GM18868 (cell line): ENCODE data around the gene CCDC57.
"Not testable (repeated sequence)": the region's sequence is repeated elsewhere in the genome, so short reads cannot be mapped to it uniquely, and the experiment has no call there.

Experiments used
- ATAC-seq: cut with Tn5 transposase; IDR thresholded peaks from one replicate; pipeline ENCODE4 v1.9.1; 2021; ENCODE audit warnings: mild to moderate bottlenecking, moderate library complexity; ENCODE audit not compliant: unreplicated experiment

Gene CCDC57

DNA sequence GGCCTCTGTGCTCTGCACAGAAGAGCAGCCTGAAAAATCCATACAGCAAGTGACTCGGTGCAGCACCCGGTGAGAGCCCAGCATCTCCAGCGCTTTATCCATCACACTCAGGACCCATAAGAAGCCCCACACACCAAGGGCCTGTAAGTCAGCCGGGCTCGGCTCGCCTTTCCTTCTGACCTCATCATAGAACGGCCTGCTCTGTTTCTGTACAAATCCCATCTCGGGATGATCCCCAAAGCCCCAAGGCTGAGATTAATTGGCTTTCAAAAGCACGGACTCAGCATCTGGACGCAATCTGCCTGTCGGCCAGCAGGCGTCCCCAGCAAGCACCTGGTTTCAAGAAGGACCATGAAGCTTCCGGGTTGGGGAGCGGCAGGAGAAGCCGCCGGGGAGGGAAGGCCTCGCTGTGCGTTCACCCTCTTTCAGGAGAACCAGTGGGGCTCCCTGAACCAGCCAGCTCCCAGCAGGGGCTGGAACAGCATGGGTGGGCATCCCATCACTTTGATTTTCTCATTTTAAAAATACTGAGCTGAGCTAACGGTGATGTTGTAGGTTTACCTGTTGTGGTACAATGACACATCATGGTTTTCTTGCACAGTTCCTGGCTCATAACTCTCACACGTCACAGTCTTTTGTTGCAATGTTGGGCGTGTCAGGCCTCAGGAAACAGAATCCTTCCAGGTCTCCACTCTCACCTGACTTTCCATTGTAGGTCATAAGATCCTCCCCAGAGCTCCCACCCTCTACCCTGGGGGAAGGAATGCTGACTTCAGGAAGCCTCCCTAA, 6.7 kb downstream of the CCDC57 start:
- ATAC-seq = no peak

GRCh38 chr17:82204831-82205719, 7.6 kb downstream of the CCDC57 start:
- no peak for ATAC-seq

GRCh38 chr17:82203920-82204319, 8.7 kb downstream of the CCDC57 start:
- ATAC-seq = no peak

- ATAC-seq = no peak
These were observed 9.7 kb downstream of the CCDC57 start for GRCh38 chr17:82202981-82203380.

- ATAC-seq = no peak
These were observed 11.1 kb downstream of the CCDC57 start for GRCh38 chr17:82201498-82201910.

DNA sequence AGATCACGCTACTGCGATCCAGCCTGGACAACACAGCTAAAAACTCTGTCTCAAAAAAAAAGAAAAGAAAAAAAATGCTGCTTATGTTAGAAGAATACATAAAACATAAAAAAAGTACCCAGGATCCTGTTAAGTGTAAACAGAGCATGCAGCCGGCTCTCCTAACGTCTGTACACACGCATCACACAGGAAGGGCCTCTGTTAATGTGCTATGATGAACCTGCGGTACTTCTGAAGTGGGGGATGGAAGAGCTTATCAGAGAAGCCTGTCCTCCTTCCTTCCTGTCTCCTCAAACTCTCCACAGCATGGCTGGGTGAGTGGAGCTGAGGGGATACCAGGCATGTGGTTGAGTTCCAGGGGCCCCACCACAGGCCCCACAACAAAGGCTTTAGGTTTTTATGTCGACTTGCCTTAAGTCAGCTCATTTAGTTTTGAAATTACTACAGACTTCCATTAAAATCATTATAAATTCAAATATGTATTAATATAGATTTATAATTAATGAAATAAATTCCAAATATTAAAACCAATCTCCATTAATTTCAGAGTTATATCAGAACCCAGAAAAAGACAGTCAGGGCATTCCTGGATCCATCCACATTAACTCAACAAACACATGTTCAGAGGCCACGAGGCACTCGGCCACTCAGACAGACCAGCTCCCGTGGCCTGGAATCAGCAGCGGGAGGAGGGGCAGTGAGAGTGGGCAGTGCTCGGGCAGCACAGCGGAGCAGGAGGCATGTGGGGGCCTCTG, 11.7 kb downstream of the CCDC57 start:
- ATAC-seq = no peak

GRCh38 chr17:82200135-82200534, 12.5 kb downstream of the CCDC57 start:
- no peak for ATAC-seq

DNA sequence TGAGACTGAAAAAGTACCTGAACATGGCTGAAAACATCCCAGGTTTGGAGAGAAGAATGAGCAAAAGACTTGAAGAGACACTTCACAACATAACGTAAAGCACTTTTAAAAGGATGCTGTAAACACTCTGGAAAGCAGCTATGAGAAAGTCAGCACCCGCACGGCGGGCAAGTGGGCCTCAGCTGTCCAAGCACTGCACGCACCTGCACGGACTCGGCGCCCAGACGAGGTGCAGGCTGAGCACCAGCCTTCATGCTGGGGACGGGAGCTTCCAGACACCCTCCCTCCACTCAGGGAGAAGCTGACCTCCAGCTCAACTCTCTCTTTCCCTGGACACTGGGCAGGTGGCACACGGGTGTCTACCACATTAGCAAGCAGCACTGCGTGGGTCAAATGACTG, 13.1 kb downstream of the CCDC57 start:
- ATAC-seq = no peak

- ATAC-seq = no peak
These were observed 14.6 kb downstream of the CCDC57 start for GRCh38 chr17:82198092-82198491.

DNA sequence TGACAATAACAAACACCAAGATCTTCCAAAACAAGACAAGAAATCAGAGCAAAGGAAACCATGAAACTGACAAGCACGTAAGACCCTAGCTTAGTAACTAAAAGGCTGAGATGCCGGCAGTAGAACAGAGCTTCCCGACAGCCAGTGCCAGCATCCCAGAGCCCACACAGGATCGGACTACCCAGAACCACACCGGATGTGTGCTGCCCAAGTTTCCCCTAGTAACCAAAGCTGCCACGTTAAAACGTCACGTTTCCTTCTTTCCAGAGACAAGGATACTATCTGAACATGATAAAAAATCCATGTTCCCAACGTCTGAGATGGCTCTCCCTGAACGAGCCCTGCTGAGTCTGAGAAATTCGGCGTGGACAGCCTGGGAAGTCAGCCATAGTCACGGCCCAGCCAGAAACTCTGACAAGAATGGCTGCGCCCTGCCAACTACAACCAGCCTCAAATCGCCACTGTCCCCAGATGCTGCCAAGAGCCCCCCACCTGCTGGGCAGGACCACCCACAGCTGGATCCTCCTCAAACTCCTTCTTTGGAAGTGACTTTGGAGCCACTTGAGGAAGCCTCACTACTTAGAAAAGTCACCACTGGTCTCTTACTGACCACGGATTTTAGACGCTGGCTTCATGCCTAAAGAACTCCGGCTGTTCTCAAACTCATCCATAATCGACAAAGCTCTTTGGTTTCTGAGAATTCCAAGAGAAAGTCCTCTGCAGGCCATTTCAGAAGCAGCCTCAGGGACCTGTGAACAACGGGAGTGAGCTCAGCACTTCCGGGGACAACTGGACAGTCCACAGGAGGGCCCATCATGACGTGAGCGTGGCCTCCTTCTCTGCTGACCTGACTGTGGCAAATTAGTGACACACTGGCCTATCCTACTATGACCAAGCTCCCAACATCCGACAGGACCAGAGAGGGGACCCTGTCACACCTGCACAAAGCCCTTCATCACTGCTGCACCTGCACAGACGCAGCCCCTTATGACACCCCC, 16.7 kb downstream of the CCDC57 start:
- ATAC-seq = no peak

GRCh38 chr17:82194765-82195164, 17.9 kb downstream of the CCDC57 start:
- ATAC-seq = no peak

DNA sequence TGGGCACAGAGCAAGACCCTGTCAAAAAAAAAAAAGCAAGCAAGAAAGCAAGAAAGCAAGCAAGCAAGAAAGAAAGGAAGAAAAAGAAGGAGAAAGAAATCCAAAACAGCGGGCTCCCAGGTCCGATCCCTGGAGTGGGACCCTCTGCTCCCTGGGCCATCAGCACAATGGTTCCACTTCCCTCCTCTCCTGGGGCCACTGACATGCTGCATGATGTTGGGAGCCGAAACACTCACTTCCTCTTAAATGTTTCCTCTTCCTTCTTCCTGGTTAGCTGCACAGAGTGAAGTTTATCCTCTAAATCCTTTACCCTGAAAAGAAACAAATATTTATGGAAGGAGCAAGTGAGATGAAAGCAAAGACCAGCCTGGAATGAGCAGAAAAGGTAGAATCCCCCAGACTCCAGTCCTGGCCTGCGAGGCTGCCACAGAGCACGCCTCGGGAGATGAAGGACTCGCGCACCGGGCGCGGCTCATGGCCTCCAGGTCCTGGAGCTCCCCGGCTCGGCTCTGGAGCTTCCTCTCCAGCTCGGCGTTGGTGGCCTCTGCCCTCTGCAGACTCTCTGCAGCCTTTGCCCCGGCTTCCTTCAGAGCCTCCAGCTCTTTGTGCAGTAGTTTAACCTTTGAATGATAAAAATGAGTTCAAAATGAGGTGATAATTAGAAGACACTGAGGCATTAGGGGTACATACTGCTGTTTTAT, 19.0 kb downstream of the CCDC57 start:
- ATAC-seq = no peak

- not testable (repeated sequence) for ATAC-seq
These were observed 19.6 kb downstream of the CCDC57 start for GRCh38 chr17:82193050-82193449.

DNA sequence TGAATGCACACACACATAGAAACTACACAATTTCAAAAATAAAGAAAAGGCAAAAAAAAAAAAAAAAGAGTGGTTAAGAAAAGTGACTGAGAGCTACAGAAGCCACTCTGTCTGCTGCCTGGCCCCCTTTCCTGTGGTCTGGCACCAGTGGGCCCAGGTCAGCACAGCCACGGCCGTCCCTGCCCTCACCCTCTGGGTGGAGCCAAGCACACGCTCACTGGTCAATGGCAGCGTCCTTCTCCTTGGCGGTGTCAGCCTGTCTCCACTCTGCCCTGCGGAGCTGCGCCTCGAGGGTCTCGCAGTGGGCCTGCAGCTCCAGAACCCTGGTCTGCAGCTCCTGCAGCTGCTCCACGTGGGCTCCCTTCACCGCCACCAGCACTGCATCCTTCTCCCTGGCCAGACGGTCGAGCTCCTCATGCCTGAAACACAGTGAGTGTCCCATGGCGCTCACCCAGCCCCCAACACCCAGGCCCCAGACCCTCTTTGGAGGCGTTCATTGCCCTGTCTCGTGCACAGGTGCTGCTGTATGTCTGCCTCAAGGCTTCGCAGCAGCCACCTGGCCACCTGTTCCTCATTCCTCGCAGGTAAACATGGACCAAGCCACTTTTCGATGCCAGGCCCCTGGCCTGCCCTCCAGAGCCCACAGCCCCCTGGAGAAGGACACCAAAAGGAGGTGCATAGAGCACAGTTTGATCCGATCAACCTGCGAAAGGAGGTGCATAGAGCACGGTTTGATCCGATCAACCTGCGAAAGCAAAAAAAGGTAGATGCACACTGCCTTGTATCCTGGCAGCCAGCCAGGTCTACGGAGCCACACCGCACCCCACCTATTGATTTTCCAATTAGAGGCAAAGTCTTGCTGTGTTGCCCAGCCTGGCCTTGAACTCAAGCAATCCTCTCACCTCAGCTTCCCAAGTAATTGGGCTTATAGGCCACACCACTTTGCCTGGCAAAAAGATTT, 24.4 kb downstream of the CCDC57 start:
- ATAC-seq = no peak

DNA sequence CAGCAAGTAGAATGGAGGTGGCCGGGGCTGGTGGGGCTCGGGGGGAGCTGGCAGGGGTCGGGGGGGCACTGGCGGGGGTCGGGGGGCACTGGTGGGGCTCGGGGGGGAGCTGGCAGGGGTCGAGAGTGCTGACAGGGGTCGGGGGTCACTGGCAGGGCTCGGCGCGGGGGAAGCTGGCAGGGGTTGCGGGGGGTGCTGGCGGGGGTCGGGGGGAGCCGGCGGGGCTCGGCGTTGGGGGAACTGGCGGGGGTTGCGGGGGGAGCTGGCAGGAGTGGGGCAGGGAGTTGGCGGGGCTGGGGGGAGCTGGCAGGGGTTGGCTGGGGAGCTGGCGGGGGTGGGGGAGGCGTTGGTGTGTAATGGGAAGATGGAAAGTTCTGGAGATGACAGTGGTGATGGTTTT, 25.1 kb downstream of the CCDC57 start:
- ATAC-seq = no peak

GRCh38 chr17:82186221-82186620, 26.4 kb downstream of the CCDC57 start:
- no peak for ATAC-seq

DNA sequence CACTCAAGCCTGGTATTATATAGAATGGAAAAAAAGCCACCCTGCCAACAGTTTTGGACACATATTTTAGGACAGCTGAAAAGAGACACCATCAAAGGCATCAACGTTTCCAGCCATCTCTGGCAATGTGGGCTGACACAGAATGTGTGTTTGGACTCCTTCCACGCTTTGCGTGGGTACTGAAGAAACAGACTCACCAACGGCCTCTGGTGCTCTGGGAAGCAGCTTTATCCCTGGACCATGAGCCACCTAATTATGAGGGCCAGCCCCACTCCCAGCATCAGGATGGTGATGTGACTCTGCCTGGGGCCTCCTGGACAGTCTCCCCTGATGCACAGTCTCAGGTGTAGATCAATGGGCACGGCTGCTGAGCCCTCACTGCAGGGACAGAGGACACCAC, 27.9 kb downstream of the CCDC57 start:
- no peak for ATAC-seq

DNA sequence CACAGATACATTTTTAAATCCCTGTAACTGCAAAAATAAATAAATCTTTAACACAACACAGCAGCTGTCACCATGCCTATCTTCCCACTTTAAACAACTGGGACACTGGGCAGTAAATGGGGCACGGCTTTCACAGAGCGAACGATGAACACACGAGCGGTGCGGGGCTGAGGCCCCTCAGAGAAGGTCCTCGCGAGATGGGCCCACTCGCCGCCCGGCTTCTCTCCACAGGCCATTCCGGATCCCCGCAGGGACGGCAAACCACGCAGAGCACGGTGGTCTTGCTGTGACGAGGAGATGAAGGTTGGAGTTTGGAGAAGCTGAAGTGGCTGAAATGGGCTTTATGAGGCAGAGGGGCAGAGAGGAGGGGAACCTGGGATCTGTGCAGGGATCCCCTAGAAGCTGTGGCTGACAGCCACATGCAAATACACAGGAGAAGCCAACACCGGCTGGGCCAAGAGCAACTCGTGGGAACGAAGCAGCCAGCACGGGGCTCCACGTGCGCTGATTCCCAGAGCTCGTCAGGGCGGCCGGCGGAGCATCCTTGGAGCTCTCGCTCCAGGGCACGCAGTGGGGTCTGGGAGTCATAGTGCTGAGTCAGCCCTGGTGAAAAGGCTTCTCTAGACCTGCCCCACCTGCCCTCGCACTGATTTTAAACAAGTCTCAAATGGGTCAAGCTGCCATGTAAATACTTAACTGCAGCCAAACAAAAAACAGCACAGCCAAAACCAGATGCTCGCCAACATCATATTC, 31.7 kb downstream of the CCDC57 start:
- ATAC-seq = no peak
